GM21786 (cell line): ENCODE data around the gene LMAN2.
"Not testable (repeated sequence)": the region's sequence is repeated elsewhere in the genome, so short reads cannot be mapped to it uniquely, and the experiment has no call there.

ENCODE experiments used
- ATAC-seq: cut with Tn5 transposase; IDR thresholded peaks from one replicate; pipeline ENCODE4 v1.9.1; 2021; ENCODE audit not compliant: unreplicated experiment

Gene LMAN2

GRCh38 chr5:177378884-177379883 is 27.7 kb upstream of the LMAN2 start:
- peak; percentile 77 for ATAC-seq

GRCh38 chr5:177377851-177378776 is 26.6 kb upstream of the LMAN2 start:
- no peak for ATAC-seq

- ATAC-seq, result no peak
Observed at GRCh38 chr5:177376107-177376506, 24.6 kb upstream of the LMAN2 start.

- not testable (repeated sequence) for ATAC-seq
Observed at GRCh38 chr5:177375516-177375915, 24.0 kb upstream of the LMAN2 start.

- no peak for ATAC-seq
Observed at GRCh38 chr5:177374211-177374610, 22.7 kb upstream of the LMAN2 start.

- no peak for ATAC-seq
Observed at GRCh38 chr5:177373806-177374205, 22.3 kb upstream of the LMAN2 start.

- no peak for ATAC-seq
Observed at GRCh38 chr5:177372910-177373309, 21.4 kb upstream of the LMAN2 start.

GRCh38 chr5:177372034-177372896 is 20.8 kb upstream of the LMAN2 start:
- no peak for ATAC-seq

GRCh38 chr5:177371120-177372033 is 19.9 kb upstream of the LMAN2 start:
- no peak for ATAC-seq

- ATAC-seq, result peak; percentile 66
Observed at GRCh38 chr5:177370488-177371119, 19.1 kb upstream of the LMAN2 start.

GRCh38 chr5:177369645-177370440 is 18.4 kb upstream of the LMAN2 start:
- no peak for ATAC-seq

- no peak for ATAC-seq
Observed at GRCh38 chr5:177368869-177369644, 17.6 kb upstream of the LMAN2 start.

- no peak for ATAC-seq
Observed at GRCh38 chr5:177367981-177368868, 16.8 kb upstream of the LMAN2 start.

GRCh38 chr5:177367323-177367848 is 15.9 kb upstream of the LMAN2 start:
- no peak for ATAC-seq

GRCh38 chr5:177366528-177367322 is 15.3 kb upstream of the LMAN2 start:
- no peak for ATAC-seq
